ENCODE data around the gene SHROOM1. TPM values are rescaled to one million over a fixed set of nuclear protein-coding genes. Genes with fewer than 3 reads are reported as not detected.

The SHROOM1 gene
- total RNA-seq, 2 experiments from 2014 or later, result 0.60 to 2.4 TPM

DNA sequence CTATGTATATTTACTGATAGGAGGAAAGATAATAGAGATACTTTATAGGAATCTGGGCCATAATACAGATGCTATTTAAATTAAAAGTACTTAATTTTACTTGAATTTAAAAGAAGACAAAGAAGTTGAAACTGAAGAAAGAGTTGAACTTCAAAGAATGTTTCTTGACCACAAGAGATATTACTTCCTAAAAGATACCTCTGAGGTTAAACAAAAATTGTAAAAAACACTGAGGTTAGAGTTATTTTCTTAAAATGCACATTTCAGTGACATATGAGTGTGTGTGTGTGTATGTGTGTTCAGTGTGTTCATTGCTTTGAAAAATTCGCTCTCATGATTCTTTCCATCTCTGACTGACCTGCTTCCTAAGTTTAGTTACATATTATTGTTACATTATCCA is 49.9 kb downstream of the SHROOM1 start:
- H2AFZ ChIP-seq (ENCODE audit: low read length), result no peak overlapping the region
- no peak for DNase-seq (ENCODE audit: low spot score)
- no peaks in the 10 kb centered on the region for H3K36me3 ChIP-seq (ENCODE audit: insufficient read depth, low read length)
- no peaks in the 10 kb centered on the region for H3K79me2 ChIP-seq (ENCODE audit: insufficient read depth, low read depth, low read length)
- H3K4me3 ChIP-seq (ENCODE audit: low read depth, low read length, poor library complexity, severe bottlenecking), result no peak overlapping the region
- no peaks in the 10 kb centered on the region for H4K20me1 ChIP-seq (ENCODE audit: insufficient read depth, low read length)
- H3K9me3 ChIP-seq (ENCODE audit: low read length), result no peaks in the 10 kb centered on the region
- no TSS peak for BruUV-seq (replicated peaks)
- ChIA-PET POLR2A (interaction anchor here (0.7 kb wide), 1 partner anchor 201 kb away, joined by 3 read pairs; no protein-coding TSS in a partner anchor), CTCF (ENCODE audit: unreplicated experiment) (no interaction called here)
- no peak overlapping the region for H3K27ac ChIP-seq (ENCODE audit: low read depth, low read length, poor library complexity, severe bottlenecking)
- H3K4me1 ChIP-seq (ENCODE audit: insufficient read depth, low read length, poor library complexity, severe bottlenecking), result peaks cover 7% of the 10 kb centered on the region
- intact Hi-C loops (cut with micrococcal nuclease; ENCODE audit: unreplicated experiment), result no loop called here
- TF ChIP-seq, protein P1, sequence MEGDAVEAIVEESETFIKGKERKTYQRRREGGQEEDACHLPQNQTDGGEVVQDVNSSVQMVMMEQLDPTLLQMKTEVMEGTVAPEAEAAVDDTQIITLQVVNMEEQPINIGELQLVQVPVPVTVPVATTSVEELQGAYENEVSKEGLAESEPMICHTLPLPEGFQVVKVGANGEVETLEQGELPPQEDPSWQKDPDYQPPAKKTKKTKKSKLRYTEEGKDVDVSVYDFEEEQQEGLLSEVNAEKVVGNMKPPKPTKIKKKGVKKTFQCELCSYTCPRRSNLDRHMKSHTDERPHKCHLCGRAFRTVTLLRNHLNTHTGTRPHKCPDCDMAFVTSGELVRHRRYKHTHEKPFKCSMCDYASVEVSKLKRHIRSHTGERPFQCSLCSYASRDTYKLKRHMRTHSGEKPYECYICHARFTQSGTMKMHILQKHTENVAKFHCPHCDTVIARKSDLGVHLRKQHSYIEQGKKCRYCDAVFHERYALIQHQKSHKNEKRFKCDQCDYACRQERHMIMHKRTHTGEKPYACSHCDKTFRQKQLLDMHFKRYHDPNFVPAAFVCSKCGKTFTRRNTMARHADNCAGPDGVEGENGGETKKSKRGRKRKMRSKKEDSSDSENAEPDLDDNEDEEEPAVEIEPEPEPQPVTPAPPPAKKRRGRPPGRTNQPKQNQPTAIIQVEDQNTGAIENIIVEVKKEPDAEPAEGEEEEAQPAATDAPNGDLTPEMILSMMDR (conservative IDR thresholded peaks at IDR 0.05; ENCODE audit: low read length), result no peak
- TF ChIP-seq EZH2phosphoT487 (IDR thresholded peaks at IDR 0.05; ENCODE audit: borderline replicate concordance, low read depth, low read length), result no peak
- H3K4me2 ChIP-seq (ENCODE audit: low read length), result no peak overlapping the region
- H3K9me2 ChIP-seq (ENCODE audit: insufficient read depth, low read length), result no peaks in the 10 kb centered on the region

DNA sequence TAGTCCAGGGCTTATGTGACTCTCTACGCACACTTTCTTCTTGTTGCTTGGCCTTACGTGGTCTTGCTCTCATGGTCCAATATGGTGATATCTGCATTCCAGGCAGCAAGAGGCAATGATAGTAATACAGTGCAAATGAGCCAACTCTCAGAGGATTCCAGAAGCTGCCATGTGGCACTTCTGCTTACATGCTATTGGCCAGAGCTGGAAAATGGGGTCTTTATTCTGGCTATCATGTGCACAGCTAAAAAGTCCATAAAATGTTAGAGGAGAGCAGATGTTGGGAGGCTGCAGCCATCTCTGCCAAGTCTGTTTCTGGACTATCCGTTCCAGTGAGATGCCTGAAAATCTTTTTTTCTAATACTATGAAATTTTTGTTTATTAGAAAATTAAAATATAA is 50.5 kb downstream of the SHROOM1 start:
- no TSS peak for BruUV-seq (replicated peaks)
- H3K4me3 ChIP-seq (ENCODE audit: low read depth, low read length, poor library complexity, severe bottlenecking), result no peak overlapping the region
- no peak overlapping the region for H3K4me2 ChIP-seq (ENCODE audit: low read length)
- DNase-seq (ENCODE audit: low spot score), result no peak
- H3K4me1 ChIP-seq (ENCODE audit: insufficient read depth, low read length, poor library complexity, severe bottlenecking), result peaks cover 7% of the 10 kb centered on the region
- H3K9me3 ChIP-seq (ENCODE audit: low read length), result no peaks in the 10 kb centered on the region
- CTCF ChIA-PET (ENCODE audit: unreplicated experiment), result no interaction called here
- no peaks in the 10 kb centered on the region for H3K36me3 ChIP-seq (ENCODE audit: insufficient read depth, low read length)
- TF ChIP-seq, protein P1 (conservative IDR thresholded peaks at IDR 0.05; ENCODE audit: low read length), result no peak
- no peak for TF ChIP-seq EZH2phosphoT487 (IDR thresholded peaks at IDR 0.05; ENCODE audit: borderline replicate concordance, low read depth, low read length)
- intact Hi-C loops (cut with micrococcal nuclease; ENCODE audit: unreplicated experiment), result no loop called here
- no peak overlapping the region for H2AFZ ChIP-seq (ENCODE audit: low read length)
- POLR2A ChIA-PET, result no interaction called here
- no peaks in the 10 kb centered on the region for H3K9me2 ChIP-seq (ENCODE audit: insufficient read depth, low read length)
- no peaks in the 10 kb centered on the region for H3K79me2 ChIP-seq (ENCODE audit: insufficient read depth, low read depth, low read length)
- H4K20me1 ChIP-seq (ENCODE audit: insufficient read depth, low read length), result no peaks in the 10 kb centered on the region
- H3K27ac ChIP-seq (ENCODE audit: low read depth, low read length, poor library complexity, severe bottlenecking), result no peak overlapping the region

DNA sequence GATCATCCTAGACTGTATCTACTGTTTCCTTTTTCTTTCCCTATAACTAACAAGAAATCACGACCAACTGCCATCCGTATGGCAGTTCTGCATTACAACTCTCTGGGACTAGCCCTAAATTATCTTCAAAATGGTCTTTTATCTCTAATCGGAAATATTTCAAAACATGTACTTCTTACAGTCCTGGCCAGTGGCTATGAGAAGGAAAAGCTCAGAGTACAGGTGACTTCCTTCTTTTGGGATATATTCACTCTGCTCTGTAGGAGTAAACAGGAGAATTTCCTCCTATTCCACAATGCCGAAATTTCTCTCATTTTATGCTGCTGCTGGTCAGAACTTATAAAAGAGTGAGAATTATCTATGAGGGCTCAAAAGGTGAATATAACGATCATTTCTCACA is 51.6 kb downstream of the SHROOM1 start:
- ChIA-PET CTCF (ENCODE audit: unreplicated experiment) (no interaction called here), POLR2A (no interaction called here)
- Histone ChIP-seq H2AFZ (ENCODE audit: low read length) (no peak overlapping the region), H3K4me1 (ENCODE audit: insufficient read depth, low read length, poor library complexity, severe bottlenecking) (peaks cover 7% of the 10 kb centered on the region), H3K79me2 (ENCODE audit: insufficient read depth, low read depth, low read length) (no peaks in the 10 kb centered on the region), H3K4me3 (ENCODE audit: low read depth, low read length, poor library complexity, severe bottlenecking) (no peak overlapping the region), H3K9me3 (ENCODE audit: low read length) (no peaks in the 10 kb centered on the region), H3K36me3 (ENCODE audit: insufficient read depth, low read length) (no peaks in the 10 kb centered on the region), H4K20me1 (ENCODE audit: insufficient read depth, low read length) (no peaks in the 10 kb centered on the region), H3K27ac (ENCODE audit: low read depth, low read length, poor library complexity, severe bottlenecking) (no peak overlapping the region), H3K4me2 (ENCODE audit: low read length) (no peak overlapping the region), H3K9me2 (ENCODE audit: insufficient read depth, low read length) (no peaks in the 10 kb centered on the region)
- no peak for DNase-seq (ENCODE audit: low spot score)
- no peak for TF ChIP-seq EZH2phosphoT487 (IDR thresholded peaks at IDR 0.05; ENCODE audit: borderline replicate concordance, low read depth, low read length)
- TF ChIP-seq, protein P1 (conservative IDR thresholded peaks at IDR 0.05; ENCODE audit: low read length), result no peak
- intact Hi-C loops (cut with micrococcal nuclease; ENCODE audit: unreplicated experiment), result no loop called here
- BruUV-seq (replicated peaks), result no TSS peak
